Loucy (cell line): ENCODE data around the gene SERAC1.

ENCODE experiments used
- H2AFZ ChIP-seq: fragments of 200-600 bp; sonication (generic); 2 replicates; pipeline ENCODE4 v1.6.0; 2016; ENCODE audit warnings: antibody characterized with exemption, mild to moderate bottlenecking, low read length, moderate library complexity
- H3F3A ChIP-seq: fragments of 200-600 bp; 2 replicates; pipeline ENCODE4 v1.6.0; 2016; ENCODE audit warnings: antibody characterized with exemption, low read depth, mild to moderate bottlenecking
- H3K27me3 ChIP-seq: fragments of 200-600 bp; sonication (generic); 2 replicates; pipeline ENCODE4 v1.6.1; 2014; ENCODE audit warnings: low read length, mild to moderate bottlenecking; ENCODE audit not compliant: insufficient read depth, poor library complexity, severe bottlenecking
- H3K36me3 ChIP-seq: fragments of 200-600 bp; sonication (generic); 2 replicates; pipeline ENCODE4 v1.6.1; 2016; ENCODE audit warnings: low read length; ENCODE audit not compliant: insufficient read depth
- H3K4me1 ChIP-seq: fragments of 200-600 bp; sonication (generic); 2 replicates; pipeline ENCODE4 v1.5.1; 2014; ENCODE audit warnings: low read length, mild to moderate bottlenecking; ENCODE audit not compliant: insufficient read depth, poor library complexity, severe bottlenecking
- H3K4me2 ChIP-seq: fragments of 200-600 bp; sonication (generic); 2 replicates; pipeline ENCODE4 v1.6.0; 2014; ENCODE audit warnings: antibody characterized with exemption, low read length, low read depth, mild to moderate bottlenecking; ENCODE audit not compliant: poor library complexity, severe bottlenecking
- H3K4me3 ChIP-seq: fragments of 200-600 bp; sonication (generic); 2 replicates; pipeline ENCODE4 v1.5.1; 2014; ENCODE audit warnings: low read length, mild to moderate bottlenecking, mixed read lengths; ENCODE audit not compliant: poor library complexity, severe bottlenecking
- H3K79me2 ChIP-seq: fragments of 200-600 bp; sonication (generic); 2 replicates; pipeline ENCODE4 v1.6.1; 2014; ENCODE audit warnings: low read length; ENCODE audit not compliant: insufficient read depth
- H3K9ac ChIP-seq: fragments of 200-600 bp; sonication (generic); 2 replicates; pipeline ENCODE4 v1.6.0; 2014; ENCODE audit warnings: mild to moderate bottlenecking, low read depth, low read length, moderate library complexity; ENCODE audit not compliant: poor library complexity, severe bottlenecking
- H3K9me2 ChIP-seq: fragments of 200-600 bp; sonication (generic); replicated peaks from 2 replicates; pipeline ENCODE4 v1.6.1; 2016; ENCODE audit warnings: low read depth, low read length, mixed read lengths
- H3K9me3 ChIP-seq: fragments of 200-600 bp; sonication (generic); 2 replicates; pipeline ENCODE4 v1.6.1; 2014; ENCODE audit warnings: mild to moderate bottlenecking, antibody characterized with exemption, low read length, low read depth; ENCODE audit not compliant: insufficient read depth
- H4K20me1 ChIP-seq: fragments of 200-600 bp; sonication (generic); 2 replicates; pipeline ENCODE4 v1.6.0; 2014; ENCODE audit warnings: antibody characterized with exemption, low read length, mild to moderate bottlenecking; ENCODE audit not compliant: insufficient read depth, poor library complexity, severe bottlenecking
- CTCF ChIP-seq: fragments of 200-600 bp; sonication (generic); conservative IDR thresholded peaks from 2 replicates; pipeline ENCODE4 v1.5.1; 2014; ENCODE audit warnings: mild to moderate bottlenecking, antibody characterized with exemption, low read length
- EZH2phosphoT487 ChIP-seq: fragments of 200-600 bp; IDR thresholded peaks from 2 replicates; pipeline ENCODE4 v1.6.1; 2018; ENCODE audit warnings: antibody characterized with exemption, mild to moderate bottlenecking, moderate library complexity, borderline replicate concordance

Gene SERAC1

DNA sequence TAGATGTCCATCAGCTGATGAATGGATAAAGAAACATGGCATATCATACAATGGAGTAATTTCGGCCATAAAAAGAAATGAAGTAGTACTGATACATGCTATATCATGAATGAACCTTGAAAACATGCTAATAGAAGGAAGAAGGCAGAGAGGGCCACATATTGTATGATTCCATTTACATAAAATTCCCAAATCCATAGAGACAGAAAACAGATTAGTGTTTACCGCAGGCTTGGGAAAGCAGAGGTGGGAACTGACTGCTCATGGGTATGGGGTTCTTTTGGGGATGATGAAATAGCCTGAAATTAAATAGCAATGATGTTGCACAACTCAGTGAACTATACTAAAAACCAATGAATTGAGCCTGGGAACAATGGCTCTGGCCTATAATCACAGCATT is 58.3 kb downstream of the SERAC1 start:
- H3K36me3 ChIP-seq, result peaks cover 43% of the 10 kb centered on the region; the same call in 1 of the 2 replicates
- H4K20me1 ChIP-seq, result no peaks in the 10 kb centered on the region
- no peak overlapping the region for H3K4me2 ChIP-seq
- H3K9ac ChIP-seq, result no peak overlapping the region
- H3K79me2 ChIP-seq, result no peaks in the 10 kb centered on the region
- no peak overlapping the region for H2AFZ ChIP-seq
- no peak for TF ChIP-seq CTCF
- TF ChIP-seq EZH2phosphoT487, result no peak
- H3F3A ChIP-seq, result no peaks in the 10 kb centered on the region
- no peaks in the 10 kb centered on the region for H3K9me3 ChIP-seq
- H3K27me3 ChIP-seq, result no peaks in the 10 kb centered on the region
- H3K4me1 ChIP-seq, result no peaks in the 10 kb centered on the region
- no peak overlapping the region for H3K4me3 ChIP-seq
- no peaks in the 10 kb centered on the region for H3K9me2 ChIP-seq

DNA sequence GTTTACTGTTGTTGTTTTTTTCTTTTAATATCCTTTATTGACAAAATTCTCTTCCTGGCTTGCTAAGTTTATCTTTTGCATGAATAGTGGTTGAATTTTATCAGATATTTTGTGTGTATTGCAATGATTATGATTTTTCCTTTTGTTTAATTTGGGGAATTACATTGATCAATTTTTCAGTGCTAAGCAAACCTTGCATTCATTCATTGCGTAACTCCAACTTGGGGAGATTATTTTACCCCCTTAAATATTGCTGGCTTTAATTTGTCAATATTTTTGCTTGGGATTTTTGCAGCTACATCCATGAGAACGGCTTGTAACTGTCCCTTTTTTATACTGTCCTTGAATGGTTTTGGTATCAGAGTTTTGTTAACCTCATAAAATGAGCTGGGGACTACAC is 63.4 kb downstream of the SERAC1 start:
- Histone ChIP-seq H3K36me3 (peaks cover 11% of the 10 kb centered on the region; the same call in 1 of the 2 replicates), H3K9ac (no peak overlapping the region), H3K9me2 (no peaks in the 10 kb centered on the region), H3K4me1 (no peaks in the 10 kb centered on the region), H3K4me3 (no peak overlapping the region), H3K27me3 (no peaks in the 10 kb centered on the region), H3K9me3 (no peaks in the 10 kb centered on the region), H4K20me1 (no peaks in the 10 kb centered on the region), H3K4me2 (no peak overlapping the region), H3F3A (no peaks in the 10 kb centered on the region), H3K79me2 (no peaks in the 10 kb centered on the region), H2AFZ (no peak overlapping the region)
- TF ChIP-seq CTCF (no peak), EZH2phosphoT487 (no peak)

DNA sequence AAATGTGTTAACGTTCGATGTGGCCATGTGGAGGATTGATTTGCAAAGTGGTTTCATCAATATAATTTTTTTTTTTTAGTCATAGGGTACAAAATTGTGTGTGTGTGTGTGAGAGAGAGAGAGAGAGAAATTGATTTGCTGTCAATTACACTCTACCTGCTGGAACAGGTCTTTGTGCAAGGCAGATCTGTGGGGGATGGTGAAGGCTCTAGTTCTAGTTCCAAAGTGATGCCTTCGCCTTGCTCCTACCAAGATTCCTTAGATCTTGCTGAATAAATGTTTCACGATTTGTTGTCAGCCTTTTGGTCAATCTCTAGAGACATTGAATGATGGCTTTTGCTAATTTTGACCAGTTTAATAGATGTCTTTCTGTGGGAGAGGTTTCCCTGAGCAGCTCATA is 64.8 kb downstream of the SERAC1 start:
- Histone ChIP-seq H3K9me2 (no peaks in the 10 kb centered on the region), H3K9me3 (no peaks in the 10 kb centered on the region), H3F3A (no peaks in the 10 kb centered on the region), H2AFZ (no peak overlapping the region), H3K36me3 (no peaks in the 10 kb centered on the region), H4K20me1 (no peaks in the 10 kb centered on the region), H3K27me3 (no peaks in the 10 kb centered on the region), H3K4me3 (no peak overlapping the region), H3K4me1 (no peaks in the 10 kb centered on the region), H3K79me2 (no peaks in the 10 kb centered on the region), H3K4me2 (no peak overlapping the region), H3K9ac (no peak overlapping the region)
- TF ChIP-seq CTCF (no peak), EZH2phosphoT487 (no peak)
